CD4-positive, alpha-beta T cell (primary cell): ENCODE data around the gene DNAAF8. TPM values are rescaled to one million over a fixed set of nuclear protein-coding genes. Genes with fewer than 3 reads are reported as not detected.

Experiments used
- ATAC-seq: fragments of 200-7000 bp; cut with Tn5 transposase; one replicate; pipeline ENCODE4 v1.10.0; 2022; ENCODE audit warnings: mild to moderate bottlenecking; ENCODE audit not compliant: poor library complexity
- CTCF ChIA-PET: fragments of 350-600 bp; sonication (Branson Sonifier 250); formaldehyde crosslinking; loops from one replicate; lab custom pipeline; 2021; ENCODE audit warnings: antibody characterized with exemption, inconsistent platforms; lab: Charles Lee
- POLR2A ChIA-PET: fragments of 350-600 bp; sonication (Branson Sonifier 250); formaldehyde crosslinking; loops from one replicate; lab custom pipeline; 2021; ENCODE audit warnings: antibody characterized with exemption, inconsistent platforms; lab: Charles Lee
- DNase-seq, 14 experiments: peaks; one replicate each; pipeline ENCODE4 v3.0.0-alpha.2; 2013 to 2020; ENCODE audit warnings: mixed read lengths in 2 of 14
- H3K27ac ChIP-seq, 2 donors: one replicate each; pipeline versions ENCODE4 v1.5.1 to v1.7.0; 2013; ENCODE audit warnings: low read length in 2 of 2, low read depth in 1 of 2, mild to moderate bottlenecking in 1 of 2
- H3K27me3 ChIP-seq, 2 experiments: 1 replicate in 1 of 2; 2 replicates in 1 of 2; pipeline versions ENCODE4 v1.6.1 to v1.7.0; 2013; ENCODE audit warnings: low read length in 2 of 2, control low read depth in 1 of 2, mild to moderate bottlenecking in 1 of 2, moderate library complexity in 1 of 2; ENCODE audit not compliant: insufficient read depth in 2 of 2, control insufficient read depth in 1 of 2
- H3K36me3 ChIP-seq: one replicate; pipeline ENCODE4 v1.6.1; 2013; ENCODE audit warnings: low read length, control low read depth; ENCODE audit not compliant: insufficient read depth
- H3K4me1 ChIP-seq: one replicate; pipeline ENCODE4 v1.6.1; 2013; ENCODE audit warnings: low read length, control low read depth; ENCODE audit not compliant: insufficient read depth
- H3K4me3 ChIP-seq: one replicate; pipeline ENCODE4 v1.5.1; 2013; ENCODE audit warnings: mild to moderate bottlenecking, low read length, moderate library complexity
- H3K9me3 ChIP-seq, 2 experiments: 1 replicate in 1 of 2; 2 replicates in 1 of 2; pipeline versions ENCODE4 v1.6.1 to v1.7.0; 2013; ENCODE audit warnings: low read length in 2 of 2, mild to moderate bottlenecking in 2 of 2, control low read depth in 1 of 2, moderate library complexity in 1 of 2; ENCODE audit not compliant: control insufficient read depth in 1 of 2, insufficient read depth in 1 of 2
- H3K27ac Mint-ChIP-seq: one replicate; pipeline ENCODE4 v1.8.0; 2020; ENCODE audit warnings: mixed read lengths
- H3K27me3 Mint-ChIP-seq: one replicate; pipeline ENCODE4 v1.8.0; 2021; ENCODE audit warnings: mixed read lengths
- H3K36me3 Mint-ChIP-seq: one replicate; pipeline ENCODE4 v1.8.0; 2021; ENCODE audit warnings: low read depth, mixed read lengths
- H3K4me1 Mint-ChIP-seq: one replicate; pipeline ENCODE4 v1.8.0; 2021; ENCODE audit warnings: low read depth, mixed read lengths
- H3K4me3 Mint-ChIP-seq: one replicate; pipeline ENCODE4 v1.8.0; 2020; ENCODE audit warnings: mild to moderate bottlenecking, mixed read lengths
- H3K9me3 Mint-ChIP-seq: one replicate; pipeline ENCODE4 v1.8.0; 2020; ENCODE audit warnings: mixed read lengths
- intact Hi-C, 2 experiments: fragments of 100-400 bp; cut with DNase I in 1 of 2; cut with micrococcal nuclease in 1 of 2; formaldehyde crosslinking; loops; one replicate each; pipeline versions ENCODE4 v1.15.1 to v1.9.0; 2023 to 2025; cut with DNase I, micrococcal nuclease
- total RNA-seq, 174 experiments: library from RNA in 2 of 174; stranded (reverse) in 2 of 174; gene quantifications; one replicate each; pipeline ENCODE4 v1.2.3 and lab custom pipeline; 2021 to 2026
- TF ChIP-seq, protein P1 (sequence below): fragments of 200-600 bp; IDR thresholded peaks from one replicate; pipeline ENCODE4 v1.8.0; 2022; ENCODE audit warnings: antibody characterized with exemption, mild to moderate bottlenecking

Gene DNAAF8
- total RNA-seq, 2 experiments from 2014 or later, result 0.25 TPM; not detected in 1

GRCh38 chr16:4696905-4697847, 37.2 kb upstream of the DNAAF8 start:
- Histone ChIP-seq H3K4me3 (no peak overlapping the region), H3K36me3 (peaks cover 63% of the 10 kb centered on the region), H3K4me1 (peaks cover 26% of the 10 kb centered on the region), H3K9me3 (no peaks in the 10 kb centered on the region), H3K27ac (no peak overlapping the region), H3K27me3 (no peaks in the 10 kb centered on the region)
- peak overlapping the region; percentile 27 for H3K27ac Mint-ChIP-seq
- peaks cover 40% of the 10 kb centered on the region for H3K36me3 Mint-ChIP-seq
- peak overlapping the region; percentile 60 for H3K4me3 Mint-ChIP-seq
- no peaks in the 10 kb centered on the region for H3K9me3 Mint-ChIP-seq
- no peaks in the 10 kb centered on the region for H3K27me3 Mint-ChIP-seq
- CTCF ChIA-PET, result interaction anchor here (1.3 kb wide), 1 partner anchor 73 kb away, joined by 4 read pairs; the partner anchor contains the start of gene MGRN1
- H3K4me1 Mint-ChIP-seq, result peaks cover 7% of the 10 kb centered on the region
- TF ChIP-seq, protein P1, sequence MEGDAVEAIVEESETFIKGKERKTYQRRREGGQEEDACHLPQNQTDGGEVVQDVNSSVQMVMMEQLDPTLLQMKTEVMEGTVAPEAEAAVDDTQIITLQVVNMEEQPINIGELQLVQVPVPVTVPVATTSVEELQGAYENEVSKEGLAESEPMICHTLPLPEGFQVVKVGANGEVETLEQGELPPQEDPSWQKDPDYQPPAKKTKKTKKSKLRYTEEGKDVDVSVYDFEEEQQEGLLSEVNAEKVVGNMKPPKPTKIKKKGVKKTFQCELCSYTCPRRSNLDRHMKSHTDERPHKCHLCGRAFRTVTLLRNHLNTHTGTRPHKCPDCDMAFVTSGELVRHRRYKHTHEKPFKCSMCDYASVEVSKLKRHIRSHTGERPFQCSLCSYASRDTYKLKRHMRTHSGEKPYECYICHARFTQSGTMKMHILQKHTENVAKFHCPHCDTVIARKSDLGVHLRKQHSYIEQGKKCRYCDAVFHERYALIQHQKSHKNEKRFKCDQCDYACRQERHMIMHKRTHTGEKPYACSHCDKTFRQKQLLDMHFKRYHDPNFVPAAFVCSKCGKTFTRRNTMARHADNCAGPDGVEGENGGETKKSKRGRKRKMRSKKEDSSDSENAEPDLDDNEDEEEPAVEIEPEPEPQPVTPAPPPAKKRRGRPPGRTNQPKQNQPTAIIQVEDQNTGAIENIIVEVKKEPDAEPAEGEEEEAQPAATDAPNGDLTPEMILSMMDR, result no peak
- intact Hi-C loops, result loop anchor here in 1 of 2 experiments (10.0 kb wide), 3 partner anchors 272 to 398 kb away; partner anchors contain the start of genes DNAJA3, EEF2KMT and NAGPA
- POLR2A ChIA-PET, result interaction anchor here (0.8 to 2.4 kb wide), 2 partner anchors 37 to 81 kb away, joined by 3 to 11 read pairs; partner anchors contain the start of genes ANKS3 and DNAAF8
- ATAC-seq (no peak), DNase-seq (peak in 1 of 14 experiments; percentile 27)

GRCh38 chr16:4697848-4698291, 36.5 kb upstream of the DNAAF8 start:
- H3K36me3 ChIP-seq, result peaks cover 69% of the 10 kb centered on the region
- H3K4me1 Mint-ChIP-seq, result peaks cover under 1% of the 10 kb centered on the region
- no peaks in the 10 kb centered on the region for H3K9me3 ChIP-seq
- ChIA-PET POLR2A (no interaction called here), CTCF (no interaction called here)
- H3K27me3 ChIP-seq, result no peaks in the 10 kb centered on the region
- H3K9me3 Mint-ChIP-seq, result no peaks in the 10 kb centered on the region
- ATAC-seq (no peak), DNase-seq (peak in 1 of 14 experiments; percentile 19)
- H3K27ac Mint-ChIP-seq, result no peak overlapping the region
- peaks cover 40% of the 10 kb centered on the region for H3K36me3 Mint-ChIP-seq
- TF ChIP-seq, protein P1, result no peak
- H3K4me3 Mint-ChIP-seq, result no peak overlapping the region
- H3K27ac ChIP-seq, result no peak overlapping the region
- peaks cover 19% of the 10 kb centered on the region for H3K4me1 ChIP-seq
- intact Hi-C loops, result loop anchor here in 1 of 2 experiments (10.0 kb wide), 3 partner anchors 273 to 397 kb away; partner anchors contain the start of genes DNAJA3, EEF2KMT and NAGPA
- no peaks in the 10 kb centered on the region for H3K27me3 Mint-ChIP-seq
- H3K4me3 ChIP-seq, result no peak overlapping the region

GRCh38 chr16:4698321-4699045, 35.9 kb upstream of the DNAAF8 start:
- Histone ChIP-seq H3K4me3 (no peak overlapping the region), H3K9me3 (no peaks in the 10 kb centered on the region), H3K36me3 (peaks cover 71% of the 10 kb centered on the region), H3K27me3 (no peaks in the 10 kb centered on the region), H3K4me1 (peaks cover 16% of the 10 kb centered on the region), H3K27ac (no peak overlapping the region)
- intact Hi-C loops, result loop anchor here in 1 of 2 experiments (10.0 kb wide), 3 partner anchors 274 to 396 kb away; partner anchors contain the start of genes DNAJA3, EEF2KMT and NAGPA
- no peaks in the 10 kb centered on the region for H3K27me3 Mint-ChIP-seq
- ATAC-seq (no peak), DNase-seq (peak in 1 of 14 experiments; percentile 35)
- POLR2A ChIA-PET, result no interaction called here
- H3K4me1 Mint-ChIP-seq, result no peaks in the 10 kb centered on the region
- H3K4me3 Mint-ChIP-seq, result no peak overlapping the region
- H3K9me3 Mint-ChIP-seq, result no peaks in the 10 kb centered on the region
- peaks cover 36% of the 10 kb centered on the region for H3K36me3 Mint-ChIP-seq
- TF ChIP-seq, protein P1, result no peak
- CTCF ChIA-PET, result no interaction called here
- H3K27ac Mint-ChIP-seq, result no peak overlapping the region
